Mesodermal cell (in vitro differentiated cells): ENCODE data around the gene GID4.
A peak's percentile ranks its signal among the peaks of the same experiment; 100 is the strongest.

Source experiments
- H3K27ac ChIP-seq: 2 replicates; pipeline ENCODE4 v1.7.0; 2013; ENCODE audit warnings: mild to moderate bottlenecking, low read depth, low read length, moderate library complexity; ENCODE audit not compliant: severe bottlenecking
- H3K36me3 ChIP-seq: 2 replicates; pipeline ENCODE4 v1.7.1; 2013; ENCODE audit warnings: mild to moderate bottlenecking, low read length, moderate library complexity; ENCODE audit not compliant: control insufficient read depth, insufficient read depth
- H3K4me1 ChIP-seq: one replicate; pipeline ENCODE4 v1.7.1; 2013; ENCODE audit warnings: mild to moderate bottlenecking, low read length; ENCODE audit not compliant: insufficient read depth, control insufficient read depth, poor library complexity, severe bottlenecking
- H3K4me3 ChIP-seq: 2 replicates; pipeline ENCODE4 v1.7.0; 2013; ENCODE audit warnings: low read length, control low read depth, mild to moderate bottlenecking; ENCODE audit not compliant: insufficient read depth, poor library complexity, severe bottlenecking; ENCODE audit errors: extremely low read depth
- H3K9me3 ChIP-seq: 2 replicates; pipeline ENCODE4 v1.7.1; 2013; ENCODE audit warnings: mild to moderate bottlenecking, low read length, moderate library complexity; ENCODE audit not compliant: control insufficient read depth
- WGBS, 2 experiments: methylation state at CpG; one replicate each; pipeline ENCODE4 v1.1.5; 2013; ENCODE audit warnings: missing lambda C conversion rate in 2 of 2; ENCODE audit not compliant: insufficient coverage in 2 of 2; 5-methylcytosine and 5-hydroxymethylcytosine counted together

Gene GID4

DNA sequence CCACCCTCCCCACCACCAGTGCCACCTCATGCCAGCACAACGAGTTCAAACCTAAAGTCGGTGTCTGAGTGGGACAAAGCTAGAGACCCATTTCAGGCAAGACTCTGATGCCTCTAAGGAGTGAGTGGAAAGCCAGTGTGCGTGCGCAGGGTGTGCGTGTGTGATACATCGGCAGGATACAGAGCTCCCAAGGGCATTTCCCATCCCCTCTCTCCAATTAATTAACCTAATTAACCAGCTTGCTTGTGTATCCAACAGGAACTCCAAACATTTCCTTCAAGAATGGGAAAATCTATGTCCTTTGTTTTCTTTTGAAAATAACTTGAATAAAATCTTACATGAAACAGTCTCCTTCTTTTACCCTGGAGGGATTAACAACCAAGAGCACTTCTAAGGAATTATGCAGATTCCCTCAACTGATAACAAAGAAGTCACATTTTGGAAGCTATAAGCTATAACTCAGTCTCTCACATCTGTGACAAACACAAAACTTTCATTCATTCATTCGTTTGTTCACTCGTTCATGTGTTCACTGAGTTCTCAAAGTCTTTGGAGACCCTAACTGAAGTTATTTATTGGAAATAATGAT lies 10.2 kb upstream of the GID4 start:
- Histone ChIP-seq H3K36me3 (peaks cover 13% of the 10 kb centered on the region), H3K4me1 (peaks cover 10% of the 10 kb centered on the region), H3K4me3 (no peak overlapping the region), H3K9me3 (no peaks in the 10 kb centered on the region), H3K27ac (no peak overlapping the region)
- 95 to 97% methylated on average over 5 to 6 of the region's 8 CpGs for WGBS, 2 experiments

GRCh38 chr17:18031955-18032354 lies 7.3 kb upstream of the GID4 start:
- Histone ChIP-seq H3K4me1 (peaks cover 10% of the 10 kb centered on the region), H3K4me3 (no peak overlapping the region), H3K27ac (peak overlapping the region; percentile 71), H3K36me3 (peaks cover 4% of the 10 kb centered on the region), H3K9me3 (no peaks in the 10 kb centered on the region)
- WGBS, 2 experiments = 85 to 88% methylated on average over 2 of the region's 2 CpGs

DNA sequence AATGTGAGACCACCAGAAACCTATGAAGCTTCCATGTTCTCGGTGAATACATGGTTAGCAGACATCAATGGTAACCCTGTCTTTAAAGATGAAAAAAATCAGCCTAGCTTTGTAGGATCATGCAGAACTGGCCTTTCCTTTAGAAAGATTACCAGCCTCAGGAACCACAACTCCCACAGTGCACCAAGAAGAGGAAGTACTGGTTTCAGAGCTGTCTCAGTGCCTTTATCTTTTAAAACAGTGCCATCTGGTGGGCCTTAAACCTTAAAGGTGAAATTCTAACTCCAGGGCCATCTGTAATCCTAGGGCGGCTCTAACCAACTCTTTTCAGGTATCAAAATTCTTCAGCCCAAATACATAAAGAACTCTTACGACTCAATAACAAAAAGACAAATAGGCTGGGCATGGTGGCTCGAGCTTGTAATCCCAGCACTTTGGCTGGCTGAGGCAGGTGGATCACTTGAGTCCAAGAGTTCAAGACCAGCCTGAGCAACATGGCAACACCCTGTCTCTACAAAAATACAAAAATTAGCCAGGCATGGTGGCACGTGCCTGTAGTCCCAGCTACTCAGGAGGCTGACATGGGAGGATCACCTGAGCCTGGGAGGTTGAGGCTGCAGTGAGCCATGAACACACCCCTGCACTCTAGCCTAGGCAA lies 5.6 kb upstream of the GID4 start:
- Histone ChIP-seq H3K4me3 (no peak overlapping the region), H3K4me1 (peaks cover 12% of the 10 kb centered on the region), H3K9me3 (no peaks in the 10 kb centered on the region), H3K36me3 (no peaks in the 10 kb centered on the region), H3K27ac (no peak overlapping the region)
- 33 to 42% methylated on average over 4 to 5 of the region's 5 CpGs for WGBS, 2 experiments

DNA sequence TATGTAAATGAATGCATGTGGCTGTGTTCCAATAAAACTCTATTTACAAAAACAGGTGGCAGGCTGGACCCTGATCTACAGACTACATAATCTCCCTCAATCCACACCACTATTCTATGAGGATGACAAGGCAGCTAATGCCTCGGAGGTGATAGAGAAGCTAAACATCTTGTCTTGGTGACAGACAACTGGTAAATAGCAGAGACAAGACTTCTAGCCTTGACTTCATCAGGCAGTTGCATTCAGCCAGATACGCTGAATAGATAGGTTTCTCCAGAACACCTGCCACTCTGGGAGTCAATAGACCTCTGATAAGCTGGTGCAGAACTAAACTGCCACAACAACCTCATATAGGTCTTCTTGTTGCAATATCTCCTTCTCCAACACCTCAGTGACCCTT lies 3.5 kb upstream of the GID4 start:
- Histone ChIP-seq H3K4me1 (peaks cover 6% of the 10 kb centered on the region), H3K9me3 (no peaks in the 10 kb centered on the region), H3K27ac (no peak overlapping the region), H3K36me3 (no peaks in the 10 kb centered on the region), H3K4me3 (no peak overlapping the region)
- WGBS, 2 experiments = 70 to 94% methylated on average over 2 of the region's 2 CpGs

DNA sequence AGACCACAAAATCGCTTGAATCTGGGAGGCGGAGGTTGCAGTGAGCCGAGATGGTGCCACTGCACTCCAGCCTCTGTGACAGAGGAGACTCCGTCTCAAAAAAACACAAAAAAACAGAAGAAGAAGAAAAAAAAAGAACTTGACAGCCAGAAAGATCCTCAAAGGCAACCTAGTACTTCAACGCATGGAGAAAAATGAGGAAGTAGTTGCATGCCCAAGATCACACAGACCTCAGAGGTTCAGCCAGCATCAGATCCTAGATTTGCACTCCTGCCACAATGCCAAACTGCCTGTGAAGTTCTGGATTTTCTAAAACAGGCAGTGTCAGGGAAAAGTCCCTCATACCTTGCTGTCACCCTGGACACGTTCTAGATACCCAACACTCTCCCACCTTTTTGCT lies 1.7 kb upstream of the GID4 start:
- WGBS, 2 experiments = 93 to 94% methylated on average over 5 to 6 of the region's 6 CpGs
- Histone ChIP-seq H3K4me1 (peaks cover 10% of the 10 kb centered on the region), H3K9me3 (no peaks in the 10 kb centered on the region), H3K27ac (no peak overlapping the region), H3K4me3 (no peak overlapping the region), H3K36me3 (no peaks in the 10 kb centered on the region)

DNA sequence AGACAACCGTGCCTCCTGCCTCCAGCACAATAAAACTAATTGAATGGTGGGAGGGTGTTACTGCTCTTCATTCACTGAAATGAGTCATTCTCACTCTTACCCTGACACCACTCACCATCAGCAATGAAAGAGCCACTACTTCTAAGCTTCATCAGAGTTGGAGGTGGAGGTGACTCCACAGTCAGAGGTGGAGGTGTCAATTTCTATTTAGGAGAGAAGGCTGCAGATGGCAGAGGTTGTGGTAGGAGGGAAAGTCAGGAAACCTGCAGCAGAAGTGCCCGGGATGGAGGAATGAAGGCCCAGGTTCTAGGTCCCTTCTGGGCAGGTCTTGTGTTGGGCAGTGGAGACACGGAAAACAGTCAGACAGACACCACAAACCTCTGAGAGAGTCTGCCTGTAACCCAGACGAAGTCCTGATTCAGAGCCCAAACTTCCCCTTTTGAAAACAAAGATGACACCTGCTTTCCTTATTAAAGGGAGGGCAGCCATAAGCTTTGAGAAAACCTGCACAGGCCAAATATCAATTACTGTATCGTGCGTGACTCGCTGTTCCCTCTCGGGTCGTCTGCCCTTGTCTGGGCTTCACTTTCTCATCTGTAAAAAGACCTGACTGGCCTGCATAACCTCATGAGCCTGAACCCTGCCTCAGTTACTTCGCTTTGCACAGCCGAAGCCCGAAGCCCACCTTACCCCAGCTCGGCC lies 908 bp upstream of the GID4 start:
- Histone ChIP-seq H3K4me1 (peaks cover 10% of the 10 kb centered on the region), H3K27ac (no peak overlapping the region), H3K36me3 (no peaks in the 10 kb centered on the region), H3K9me3 (no peaks in the 10 kb centered on the region), H3K4me3 (peak overlapping the region; percentile 79)
- WGBS, 2 experiments = 4 to 8% methylated on average over 7 to 12 of the region's 13 CpGs

DNA sequence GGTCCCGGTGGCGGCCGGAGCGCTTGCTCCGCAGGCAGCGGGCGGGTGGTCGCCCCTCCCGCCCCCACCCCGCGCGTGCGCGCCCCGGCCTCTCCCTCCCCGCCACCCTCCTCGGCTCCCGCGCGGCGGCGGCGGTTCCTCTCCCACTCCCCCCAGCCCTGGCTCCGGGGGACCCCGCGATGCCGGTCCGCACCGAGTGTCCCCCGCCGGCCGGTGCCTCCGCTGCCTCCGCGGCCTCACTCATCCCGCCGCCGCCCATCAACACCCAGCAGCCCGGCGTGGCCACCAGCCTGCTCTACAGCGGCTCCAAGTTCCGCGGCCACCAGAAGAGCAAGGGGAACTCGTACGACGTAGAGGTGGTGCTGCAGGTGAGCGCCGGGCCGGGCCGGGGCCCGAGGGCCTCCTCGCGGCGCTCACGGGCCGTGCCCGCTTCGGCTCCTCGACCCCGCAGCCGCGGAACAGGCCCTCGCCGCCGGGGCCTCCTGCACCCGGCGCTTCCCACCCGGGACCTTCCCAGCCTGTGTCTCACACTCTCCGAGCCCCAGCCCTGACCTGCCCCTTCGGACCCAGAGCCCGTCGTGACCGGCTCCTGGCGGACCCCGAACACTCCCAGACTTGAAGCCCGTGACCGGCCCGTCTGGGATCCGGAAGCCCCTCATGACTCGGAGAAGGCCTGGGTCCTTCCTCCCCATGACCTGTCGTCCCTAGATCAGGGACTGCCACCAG lies 490 bp downstream of the GID4 start:
- Histone ChIP-seq H3K36me3 (no peaks in the 10 kb centered on the region), H3K4me3 (peak overlapping the region; percentile 79), H3K27ac (no peak overlapping the region), H3K4me1 (peaks cover 10% of the 10 kb centered on the region), H3K9me3 (no peaks in the 10 kb centered on the region)
- WGBS, 2 experiments = 1% methylated on average over 41 to 52 of the region's 81 CpGs

DNA sequence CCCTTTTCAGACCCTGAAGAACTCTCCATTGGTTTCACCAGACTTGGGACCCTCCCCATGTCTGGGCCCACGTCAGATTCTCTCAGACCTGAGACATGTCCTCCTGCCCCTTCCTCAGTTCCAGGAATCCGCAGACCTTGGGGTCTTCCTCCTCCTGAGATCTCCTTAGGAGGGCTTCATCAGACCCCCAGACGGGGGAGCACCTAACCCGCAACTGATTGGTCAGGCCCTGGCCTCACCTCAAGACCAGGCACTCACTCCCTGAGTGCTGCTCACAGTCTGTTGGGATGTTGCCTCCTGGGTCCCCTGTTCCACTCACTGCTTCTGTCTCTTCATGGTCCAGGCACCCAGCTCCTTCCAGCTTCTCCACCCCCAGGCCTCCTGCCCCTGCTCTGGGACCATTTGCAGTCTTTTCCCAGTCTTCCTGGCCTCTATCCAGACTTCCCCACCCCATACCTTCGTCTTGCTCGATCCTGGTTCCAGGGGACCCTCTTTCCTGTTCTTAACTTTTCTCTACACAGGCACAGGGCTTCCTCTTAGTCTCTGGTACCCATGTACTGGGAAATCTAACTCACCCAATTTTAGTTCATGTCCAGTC lies 1.2 kb downstream of the GID4 start:
- H3K4me1 ChIP-seq = peaks cover 10% of the 10 kb centered on the region
- no peak overlapping the region for H3K27ac ChIP-seq
- peak overlapping the region; percentile 79 for H3K4me3 ChIP-seq
- WGBS, 2 experiments = 46 to 47% methylated on average over 6 of the region's 6 CpGs
- H3K9me3 ChIP-seq = no peaks in the 10 kb centered on the region
- peaks cover 4% of the 10 kb centered on the region for H3K36me3 ChIP-seq

- no peaks in the 10 kb centered on the region for H3K9me3 ChIP-seq
- H3K27ac ChIP-seq = no peak overlapping the region
- H3K36me3 ChIP-seq = peaks cover 13% of the 10 kb centered on the region
Observed at GRCh38 chr17:18041776-18042175, 2.6 kb downstream of the GID4 start.

GRCh38 chr17:18042983-18043382 lies 3.8 kb downstream of the GID4 start:
- H3K4me3 ChIP-seq = no peak overlapping the region
- H3K4me1 ChIP-seq = peaks cover 9% of the 10 kb centered on the region
- 77 to 85% methylated on average over 4 to 5 of the region's 8 CpGs for whole genome bisulfite sequencing, 2 experiments
- no peak overlapping the region for H3K27ac ChIP-seq
- no peaks in the 10 kb centered on the region for H3K9me3 ChIP-seq
- H3K36me3 ChIP-seq = peaks cover 20% of the 10 kb centered on the region

More at GRCh38 chr17:18041776-18042175, 2.6 kb downstream of the GID4 start:
- WGBS, 2 experiments = no CpG with 5 or more reads among the region's 1 CpG
- Histone ChIP-seq H3K4me3 (no peak overlapping the region), H3K4me1 (peaks cover 10% of the 10 kb centered on the region)
